ENCODE data around the gene UNC5B. TPM values are rescaled to one million over a fixed set of nuclear protein-coding genes. Genes with fewer than 3 reads are reported as not detected.
"Not testable (repeated sequence)": the region's sequence is repeated elsewhere in the genome, so short reads cannot be mapped to it uniquely, and the experiment has no call there.

Gene UNC5B
- total and polyA plus RNA-seq, 4 donors, result 10.7 to 43.9 (median 23.5) TPM

GRCh38 chr10:71291528-71291900, 79.1 kb downstream of the UNC5B start:
- no peaks in the 10 kb centered on the region for H3K4me1 ChIP-seq (ENCODE audit: control insufficient read depth, insufficient read depth, low read length)
- no peak overlapping the region for H3K4me3 ChIP-seq (ENCODE audit: low read depth, low read length)
- H3K27me3 ChIP-seq (ENCODE audit: control insufficient read depth, insufficient read depth, low read length), result no peaks in the 10 kb centered on the region
- H3K36me3 ChIP-seq (ENCODE audit: control insufficient read depth, insufficient read depth, low read length), result peaks cover 74% of the 10 kb centered on the region
- DNase-seq (ENCODE audit: low read depth in 4 of 6, low spot score in 6 of 6), result no peak
- WGBS (ENCODE audit: insufficient coverage), result 94% methylated on average over 13 of the region's 13 CpGs
- no peaks in the 10 kb centered on the region for H3K9me3 ChIP-seq (ENCODE audit: control insufficient read depth, insufficient read depth, low read length)
- H3K27ac ChIP-seq (ENCODE audit: low read depth, low read length), result no peak overlapping the region

- H3K27ac ChIP-seq (ENCODE audit: low read depth, low read length), result no peak overlapping the region
- no peak overlapping the region for H3K4me3 ChIP-seq (ENCODE audit: low read depth, low read length)
- no peaks in the 10 kb centered on the region for H3K9me3 ChIP-seq (ENCODE audit: control insufficient read depth, insufficient read depth, low read length)
- 87% methylated on average over 4 of the region's 10 CpGs for WGBS (ENCODE audit: insufficient coverage)
- no peaks in the 10 kb centered on the region for H3K4me1 ChIP-seq (ENCODE audit: control insufficient read depth, insufficient read depth, low read length)
- H3K36me3 ChIP-seq (ENCODE audit: control insufficient read depth, insufficient read depth, low read length), result peaks cover 70% of the 10 kb centered on the region
- H3K27me3 ChIP-seq (ENCODE audit: control insufficient read depth, insufficient read depth, low read length), result no peaks in the 10 kb centered on the region
- DNase-seq (ENCODE audit: low read depth in 4 of 6, low spot score in 6 of 6), result no peak
Measured at GRCh38 chr10:71292624-71293445, 80.5 kb downstream of the UNC5B start.

- no peak overlapping the region for H3K4me3 ChIP-seq (ENCODE audit: low read depth, low read length)
- H3K27ac ChIP-seq (ENCODE audit: low read depth, low read length), result no peak overlapping the region
- no peaks in the 10 kb centered on the region for H3K4me1 ChIP-seq (ENCODE audit: control insufficient read depth, insufficient read depth, low read length)
- H3K36me3 ChIP-seq (ENCODE audit: control insufficient read depth, insufficient read depth, low read length), result peaks cover 68% of the 10 kb centered on the region
- DNase-seq (ENCODE audit: low read depth in 4 of 6, low spot score in 6 of 6), result no peak
- WGBS (ENCODE audit: insufficient coverage), result 91% methylated on average over 18 of the region's 19 CpGs
- H3K27me3 ChIP-seq (ENCODE audit: control insufficient read depth, insufficient read depth, low read length), result no peaks in the 10 kb centered on the region
- H3K9me3 ChIP-seq (ENCODE audit: control insufficient read depth, insufficient read depth, low read length), result no peaks in the 10 kb centered on the region
Measured at GRCh38 chr10:71293446-71294084, 81.2 kb downstream of the UNC5B start.

GRCh38 chr10:71294091-71294561, 81.8 kb downstream of the UNC5B start:
- no peaks in the 10 kb centered on the region for H3K27me3 ChIP-seq (ENCODE audit: control insufficient read depth, insufficient read depth, low read length)
- WGBS (ENCODE audit: insufficient coverage), result 85% methylated on average over 6 of the region's 6 CpGs
- peaks cover 3% of the 10 kb centered on the region for H3K4me1 ChIP-seq (ENCODE audit: control insufficient read depth, insufficient read depth, low read length)
- no peak overlapping the region for H3K27ac ChIP-seq (ENCODE audit: low read depth, low read length)
- H3K9me3 ChIP-seq (ENCODE audit: control insufficient read depth, insufficient read depth, low read length), result no peaks in the 10 kb centered on the region
- no peak for DNase-seq (ENCODE audit: low read depth in 4 of 6, low spot score in 6 of 6)
- peaks cover 69% of the 10 kb centered on the region for H3K36me3 ChIP-seq (ENCODE audit: control insufficient read depth, insufficient read depth, low read length)
- no peak overlapping the region for H3K4me3 ChIP-seq (ENCODE audit: low read depth, low read length)

GRCh38 chr10:71294856-71295255, 82.5 kb downstream of the UNC5B start:
- DNase-seq (ENCODE audit: low read depth in 4 of 6, low spot score in 6 of 6), result no peak
- no peak overlapping the region for H3K27ac ChIP-seq (ENCODE audit: low read depth, low read length)
- peaks cover 65% of the 10 kb centered on the region for H3K36me3 ChIP-seq (ENCODE audit: control insufficient read depth, insufficient read depth, low read length)
- no peaks in the 10 kb centered on the region for H3K9me3 ChIP-seq (ENCODE audit: control insufficient read depth, insufficient read depth, low read length)
- no peaks in the 10 kb centered on the region for H3K27me3 ChIP-seq (ENCODE audit: control insufficient read depth, insufficient read depth, low read length)
- no peak overlapping the region for H3K4me3 ChIP-seq (ENCODE audit: low read depth, low read length)
- H3K4me1 ChIP-seq (ENCODE audit: control insufficient read depth, insufficient read depth, low read length), result peaks cover 7% of the 10 kb centered on the region
- 83% methylated on average over 2 of the region's 4 CpGs for WGBS (ENCODE audit: insufficient coverage)

GRCh38 chr10:71295641-71296040, 83.3 kb downstream of the UNC5B start:
- WGBS (ENCODE audit: insufficient coverage), result 87% methylated on average over 4 of the region's 9 CpGs

GRCh38 chr10:71296086-71296485, 83.7 kb downstream of the UNC5B start:
- Histone ChIP-seq H3K9me3 (ENCODE audit: control insufficient read depth, insufficient read depth, low read length) (no peaks in the 10 kb centered on the region), H3K4me1 (ENCODE audit: control insufficient read depth, insufficient read depth, low read length) (peaks cover 7% of the 10 kb centered on the region), H3K27me3 (ENCODE audit: control insufficient read depth, insufficient read depth, low read length) (no peaks in the 10 kb centered on the region), H3K27ac (ENCODE audit: low read depth, low read length) (no peak overlapping the region), H3K36me3 (ENCODE audit: control insufficient read depth, insufficient read depth, low read length) (peaks cover 69% of the 10 kb centered on the region), H3K4me3 (ENCODE audit: low read depth, low read length) (no peak overlapping the region)
- WGBS (ENCODE audit: insufficient coverage), result 70% methylated on average over 5 of the region's 5 CpGs
- no peak for DNase-seq (ENCODE audit: low read depth in 4 of 6, low spot score in 6 of 6)

More at GRCh38 chr10:71295641-71296040, 83.3 kb downstream of the UNC5B start:
- no peaks in the 10 kb centered on the region for H3K9me3 ChIP-seq (ENCODE audit: control insufficient read depth, insufficient read depth, low read length)
- no peak overlapping the region for H3K27ac ChIP-seq (ENCODE audit: low read depth, low read length)
- DNase-seq (ENCODE audit: low read depth in 4 of 6, low spot score in 6 of 6), result no peak
- H3K27me3 ChIP-seq (ENCODE audit: control insufficient read depth, insufficient read depth, low read length), result no peaks in the 10 kb centered on the region
- H3K4me1 ChIP-seq (ENCODE audit: control insufficient read depth, insufficient read depth, low read length), result peaks cover 7% of the 10 kb centered on the region
- peaks cover 68% of the 10 kb centered on the region for H3K36me3 ChIP-seq (ENCODE audit: control insufficient read depth, insufficient read depth, low read length)
- H3K4me3 ChIP-seq (ENCODE audit: low read depth, low read length), result no peak overlapping the region

GRCh38 chr10:71296811-71297210, 84.4 kb downstream of the UNC5B start:
- H3K27me3 ChIP-seq (ENCODE audit: control insufficient read depth, insufficient read depth, low read length); H3K4me1 ChIP-seq (ENCODE audit: control insufficient read depth, insufficient read depth, low read length); H3K9me3 ChIP-seq (ENCODE audit: control insufficient read depth, insufficient read depth, low read length); H3K27ac ChIP-seq (ENCODE audit: low read depth, low read length); DNase-seq (ENCODE audit: low read depth in 4 of 6, low spot score in 6 of 6); H3K4me3 ChIP-seq (ENCODE audit: low read depth, low read length): not testable (repeated sequence)
- WGBS (ENCODE audit: insufficient coverage), result 95% methylated on average over 10 of the region's 13 CpGs
- H3K36me3 ChIP-seq (ENCODE audit: control insufficient read depth, insufficient read depth, low read length), result peaks cover 69% of the 10 kb centered on the region

GRCh38 chr10:71297343-71297742, 85.0 kb downstream of the UNC5B start:
- Histone ChIP-seq H3K36me3 (ENCODE audit: control insufficient read depth, insufficient read depth, low read length) (peaks cover 64% of the 10 kb centered on the region), H3K4me3 (ENCODE audit: low read depth, low read length) (no peak overlapping the region), H3K27me3 (ENCODE audit: control insufficient read depth, insufficient read depth, low read length) (no peaks in the 10 kb centered on the region), H3K4me1 (ENCODE audit: control insufficient read depth, insufficient read depth, low read length) (peaks cover 7% of the 10 kb centered on the region), H3K27ac (ENCODE audit: low read depth, low read length) (no peak overlapping the region), H3K9me3 (ENCODE audit: control insufficient read depth, insufficient read depth, low read length) (no peaks in the 10 kb centered on the region)
- 93% methylated on average over 3 of the region's 3 CpGs for WGBS (ENCODE audit: insufficient coverage)
- DNase-seq (ENCODE audit: low read depth in 4 of 6, low spot score in 6 of 6), result no peak

Measured in spinal cord (tissue), 10 donors.